Neural cell (in vitro differentiated cells): ENCODE data around the gene ELANE. TPM values are rescaled to one million over a fixed set of nuclear protein-coding genes. Genes with fewer than 3 reads are reported as not detected.

ENCODE experiments used
- H2AFZ ChIP-seq: fragments of 200-600, 300-800 bp; sonication (generic), shearing (Covaris generic); 2 replicates; pipeline ENCODE4 v1.6.0; 2014; ENCODE audit warnings: low read depth, mild to moderate bottlenecking, antibody characterized with exemption, low read length, moderate library complexity
- H3F3A ChIP-seq: fragments of 200-600 bp; shearing (Covaris generic); 2 replicates; pipeline ENCODE4 v1.6.1; 2016; ENCODE audit warnings: mild to moderate bottlenecking, moderate library complexity, mixed read lengths, antibody characterized with exemption, low read length; ENCODE audit not compliant: insufficient read depth, poor library complexity, severe bottlenecking
- H3K27ac ChIP-seq: fragments of 200-600, 300-800 bp; sonication (generic), shearing (Covaris generic); 2 replicates; pipeline ENCODE4 v1.5.1; 2014; ENCODE audit warnings: mild to moderate bottlenecking, low read length, moderate library complexity
- H3K27me3 ChIP-seq: fragments of 300-800, 200-600 bp; sonication (generic), shearing (Covaris generic); 2 replicates; pipeline ENCODE4 v1.6.0; 2014; ENCODE audit warnings: mild to moderate bottlenecking, low read depth, low read length, moderate library complexity; ENCODE audit not compliant: insufficient read depth
- H3K36me3 ChIP-seq: fragments of 300-800, 200-600 bp; sonication (generic), shearing (Covaris generic); 2 replicates; pipeline ENCODE4 v1.5.1; 2014; ENCODE audit warnings: mild to moderate bottlenecking, antibody characterized with exemption, low read length, moderate library complexity; ENCODE audit not compliant: insufficient read depth
- H3K4me2 ChIP-seq: fragments of 300-800, 200-600 bp; sonication (generic), shearing (Covaris generic); 2 replicates; pipeline ENCODE4 v1.6.0; 2014; ENCODE audit warnings: mild to moderate bottlenecking, low read length
- H3K4me3 ChIP-seq: fragments of 300-800, 200-600 bp; sonication (generic), shearing (Covaris generic); 2 replicates; pipeline ENCODE4 v1.5.1; 2014; ENCODE audit warnings: mild to moderate bottlenecking, low read length, moderate library complexity
- H3K79me2 ChIP-seq: fragments of 200-600 bp; shearing (Covaris generic); replicated peaks from 2 replicates; pipeline ENCODE4 v1.6.0; 2014; ENCODE audit warnings: mild to moderate bottlenecking, low read length, moderate library complexity; ENCODE audit not compliant: insufficient read depth
- H3K9ac ChIP-seq: fragments of 300-800, 200-600 bp; sonication (generic), shearing (Covaris generic); 2 replicates; pipeline ENCODE4 v1.6.1; 2016; ENCODE audit warnings: mild to moderate bottlenecking, low read length, mixed read lengths
- H3K9me2 ChIP-seq: fragments of 200-600 bp; shearing (Covaris generic); 2 replicates; pipeline ENCODE4 v1.6.1; 2016; ENCODE audit warnings: mild to moderate bottlenecking, low read length, mixed read lengths; ENCODE audit not compliant: insufficient read depth
- H3K9me3 ChIP-seq: fragments of 200-600, 300-800 bp; sonication (generic), shearing (Covaris generic); 2 replicates; pipeline ENCODE4 v1.6.1; 2016; ENCODE audit warnings: mild to moderate bottlenecking, mixed run types, low read length, moderate library complexity, mixed read lengths
- H4K20me1 ChIP-seq: fragments of 200-600 bp; shearing (Covaris generic); 2 replicates; pipeline ENCODE4 v1.6.1; 2016; ENCODE audit warnings: mild to moderate bottlenecking, mixed run types; ENCODE audit not compliant: insufficient read depth
- CTCF ChIP-seq: fragments of 450-650 bp; IDR thresholded peaks from 2 replicates; pipeline ENCODE4 v1.5.1; 2014; ENCODE audit warnings: antibody characterized with exemption, mild to moderate bottlenecking, moderate library complexity; ENCODE audit not compliant: poor library complexity, severe bottlenecking
- EP300 ChIP-seq: fragments of 450-650 bp; conservative IDR thresholded peaks from 2 replicates; pipeline ENCODE4 v1.6.1; 2014; ENCODE audit warnings: antibody characterized with exemption, mild to moderate bottlenecking, moderate library complexity; ENCODE audit not compliant: poor library complexity, severe bottlenecking
- EZH2 ChIP-seq: fragments of 200-600, 300-800 bp; shearing (Covaris generic), sonication (generic); IDR thresholded peaks from 2 replicates; pipeline ENCODE4 v1.6.1; 2014; ENCODE audit warnings: antibody characterized with exemption, low read length, borderline replicate concordance, mild to moderate bottlenecking; ENCODE audit not compliant: insufficient read depth, poor library complexity, severe bottlenecking
- MXI1 ChIP-seq: fragments of 450-650 bp; conservative IDR thresholded peaks from 2 replicates; pipeline ENCODE4 v1.6.1; 2014; ENCODE audit warnings: antibody characterized with exemption, mild to moderate bottlenecking; ENCODE audit not compliant: poor library complexity, severe bottlenecking
- POLR2AphosphoS5 ChIP-seq: IDR thresholded peaks from 2 replicates; pipeline ENCODE4 v1.6.1; 2012
- RAD21 ChIP-seq: fragments of 450-650 bp; conservative IDR thresholded peaks from 2 replicates; pipeline ENCODE4 v1.6.1; 2014; ENCODE audit warnings: antibody characterized with exemption, mild to moderate bottlenecking, moderate library complexity
- SMC3 ChIP-seq: fragments of 450-650 bp; conservative IDR thresholded peaks from 2 replicates; pipeline ENCODE4 v1.6.1; 2014; ENCODE audit warnings: antibody characterized with exemption, mild to moderate bottlenecking, moderate library complexity; ENCODE audit not compliant: poor library complexity
- TAF1 ChIP-seq: IDR thresholded peaks from 2 replicates; pipeline ENCODE4 v1.6.1; 2012; ENCODE audit warnings: low read depth
- polyA plus RNA-seq: library from polyadenylated mRNA; depleted of rRNA; stranded (reverse); fragments of >200 nt; gene quantifications from 2 replicates; pipeline ENCODE4 v1.2.3, GENCODE V29; 2014
- TF ChIP-seq, protein P1 (sequence below): IDR thresholded peaks from 2 replicates; pipeline ENCODE4 v1.6.1; 2012; ENCODE audit warnings: borderline replicate concordance

Gene ELANE
- polyA plus RNA-seq, 1 donor from 2014 or later = not detected

DNA sequence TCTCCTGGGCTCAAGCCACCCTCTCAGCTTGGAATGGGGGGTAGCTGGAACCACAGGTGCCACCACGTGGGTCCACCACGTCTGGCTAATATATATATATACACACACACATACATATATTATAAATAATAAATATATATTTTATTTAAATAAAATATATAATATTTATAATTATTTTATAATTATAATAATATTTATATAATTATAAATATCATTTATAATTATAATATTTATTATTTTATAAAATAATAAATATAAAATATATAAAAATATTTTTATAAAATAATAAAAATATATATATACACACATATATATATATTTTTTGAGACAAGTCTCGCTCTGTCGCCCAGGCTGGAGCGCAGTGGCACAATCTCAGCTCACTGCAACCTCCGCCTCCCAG, 2.4 kb downstream of the ELANE start:
- Histone ChIP-seq H3K4me3 (no peak overlapping the region), H3K79me2 (no peaks in the 10 kb centered on the region), H3K36me3 (no peaks in the 10 kb centered on the region), H3K9me2 (no peaks in the 10 kb centered on the region), H3F3A (no peaks in the 10 kb centered on the region), H2AFZ (no peak overlapping the region), H3K9ac (no peak overlapping the region), H3K9me3 (no peaks in the 10 kb centered on the region), H3K27me3 (peaks cover 15% of the 10 kb centered on the region), H3K4me2 (no peak overlapping the region), H3K27ac (no peak overlapping the region), H4K20me1 (no peaks in the 10 kb centered on the region)
- TF ChIP-seq EP300 = no peak
- no peak for TF ChIP-seq EZH2
- no peak for TF ChIP-seq SMC3

GRCh38 chr19:855142-855541, 3.0 kb downstream of the ELANE start:
- no peaks in the 10 kb centered on the region for H3K79me2 ChIP-seq
- peaks cover 21% of the 10 kb centered on the region for H3K27me3 ChIP-seq
- H3K9me3 ChIP-seq = no peaks in the 10 kb centered on the region
- H2AFZ ChIP-seq = no peak overlapping the region
- H3K36me3 ChIP-seq = no peaks in the 10 kb centered on the region
- no peak overlapping the region for H3K4me3 ChIP-seq
- TF ChIP-seq POLR2AphosphoS5 (no peak), MXI1 (no peak), SMC3 (no peak), CTCF (no peak), TAF1 (no peak), EZH2 (no peak), RAD21 (no peak), EP300 (no peak)
- TF ChIP-seq, protein P1, sequence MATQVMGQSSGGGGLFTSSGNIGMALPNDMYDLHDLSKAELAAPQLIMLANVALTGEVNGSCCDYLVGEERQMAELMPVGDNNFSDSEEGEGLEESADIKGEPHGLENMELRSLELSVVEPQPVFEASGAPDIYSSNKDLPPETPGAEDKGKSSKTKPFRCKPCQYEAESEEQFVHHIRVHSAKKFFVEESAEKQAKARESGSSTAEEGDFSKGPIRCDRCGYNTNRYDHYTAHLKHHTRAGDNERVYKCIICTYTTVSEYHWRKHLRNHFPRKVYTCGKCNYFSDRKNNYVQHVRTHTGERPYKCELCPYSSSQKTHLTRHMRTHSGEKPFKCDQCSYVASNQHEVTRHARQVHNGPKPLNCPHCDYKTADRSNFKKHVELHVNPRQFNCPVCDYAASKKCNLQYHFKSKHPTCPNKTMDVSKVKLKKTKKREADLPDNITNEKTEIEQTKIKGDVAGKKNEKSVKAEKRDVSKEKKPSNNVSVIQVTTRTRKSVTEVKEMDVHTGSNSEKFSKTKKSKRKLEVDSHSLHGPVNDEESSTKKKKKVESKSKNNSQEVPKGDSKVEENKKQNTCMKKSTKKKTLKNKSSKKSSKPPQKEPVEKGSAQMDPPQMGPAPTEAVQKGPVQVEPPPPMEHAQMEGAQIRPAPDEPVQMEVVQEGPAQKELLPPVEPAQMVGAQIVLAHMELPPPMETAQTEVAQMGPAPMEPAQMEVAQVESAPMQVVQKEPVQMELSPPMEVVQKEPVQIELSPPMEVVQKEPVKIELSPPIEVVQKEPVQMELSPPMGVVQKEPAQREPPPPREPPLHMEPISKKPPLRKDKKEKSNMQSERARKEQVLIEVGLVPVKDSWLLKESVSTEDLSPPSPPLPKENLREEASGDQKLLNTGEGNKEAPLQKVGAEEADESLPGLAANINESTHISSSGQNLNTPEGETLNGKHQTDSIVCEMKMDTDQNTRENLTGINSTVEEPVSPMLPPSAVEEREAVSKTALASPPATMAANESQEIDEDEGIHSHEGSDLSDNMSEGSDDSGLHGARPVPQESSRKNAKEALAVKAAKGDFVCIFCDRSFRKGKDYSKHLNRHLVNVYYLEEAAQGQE = no peak
- no peaks in the 10 kb centered on the region for H3F3A ChIP-seq
- no peak overlapping the region for H3K9ac ChIP-seq
- H3K9me2 ChIP-seq = no peaks in the 10 kb centered on the region
- H4K20me1 ChIP-seq = no peaks in the 10 kb centered on the region
- no peak overlapping the region for H3K27ac ChIP-seq
- H3K4me2 ChIP-seq = no peak overlapping the region
